ENCODE measurements around the gene GRIK3.

DNA sequence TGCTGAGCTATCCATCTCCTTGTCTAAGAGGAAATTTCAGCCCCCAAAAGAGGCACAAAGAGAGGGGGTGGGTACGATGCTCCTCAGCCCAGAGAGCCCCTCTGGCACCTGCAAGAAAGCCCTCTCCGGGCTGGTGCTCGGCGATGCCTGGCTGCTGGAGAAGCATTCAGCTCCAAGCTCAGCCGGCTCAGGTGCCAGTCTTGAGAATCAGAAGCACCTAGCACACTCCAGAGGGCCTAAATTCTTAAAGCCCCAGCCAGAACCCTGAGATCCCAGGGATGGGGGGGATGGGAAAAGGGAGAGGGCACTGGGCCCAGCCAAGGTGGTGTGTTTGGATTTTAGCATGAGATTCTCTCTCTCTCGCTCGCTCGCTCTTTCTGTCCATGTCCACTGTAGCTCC lies 2.9 kb downstream of the GRIK3 start:
- TF ChIP-seq, protein P1, sequence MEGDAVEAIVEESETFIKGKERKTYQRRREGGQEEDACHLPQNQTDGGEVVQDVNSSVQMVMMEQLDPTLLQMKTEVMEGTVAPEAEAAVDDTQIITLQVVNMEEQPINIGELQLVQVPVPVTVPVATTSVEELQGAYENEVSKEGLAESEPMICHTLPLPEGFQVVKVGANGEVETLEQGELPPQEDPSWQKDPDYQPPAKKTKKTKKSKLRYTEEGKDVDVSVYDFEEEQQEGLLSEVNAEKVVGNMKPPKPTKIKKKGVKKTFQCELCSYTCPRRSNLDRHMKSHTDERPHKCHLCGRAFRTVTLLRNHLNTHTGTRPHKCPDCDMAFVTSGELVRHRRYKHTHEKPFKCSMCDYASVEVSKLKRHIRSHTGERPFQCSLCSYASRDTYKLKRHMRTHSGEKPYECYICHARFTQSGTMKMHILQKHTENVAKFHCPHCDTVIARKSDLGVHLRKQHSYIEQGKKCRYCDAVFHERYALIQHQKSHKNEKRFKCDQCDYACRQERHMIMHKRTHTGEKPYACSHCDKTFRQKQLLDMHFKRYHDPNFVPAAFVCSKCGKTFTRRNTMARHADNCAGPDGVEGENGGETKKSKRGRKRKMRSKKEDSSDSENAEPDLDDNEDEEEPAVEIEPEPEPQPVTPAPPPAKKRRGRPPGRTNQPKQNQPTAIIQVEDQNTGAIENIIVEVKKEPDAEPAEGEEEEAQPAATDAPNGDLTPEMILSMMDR (optimal IDR thresholded peaks at IDR 0.05 in 1 of 3, IDR thresholded peaks at IDR 0.05 in 1 of 3, conservative IDR thresholded peaks at IDR 0.05 in 1 of 3; ENCODE audit: extremely low read depth in 1 of 3, insufficient read depth in 2 of 3, low read length in 3 of 3), result no peak
- no peak for TF ChIP-seq EZH2 (IDR thresholded peaks at IDR 0.05; ENCODE audit: low read length)
